Measurements from ENCODE around the gene NRCAM.

- TF ChIP-seq, protein P1, sequence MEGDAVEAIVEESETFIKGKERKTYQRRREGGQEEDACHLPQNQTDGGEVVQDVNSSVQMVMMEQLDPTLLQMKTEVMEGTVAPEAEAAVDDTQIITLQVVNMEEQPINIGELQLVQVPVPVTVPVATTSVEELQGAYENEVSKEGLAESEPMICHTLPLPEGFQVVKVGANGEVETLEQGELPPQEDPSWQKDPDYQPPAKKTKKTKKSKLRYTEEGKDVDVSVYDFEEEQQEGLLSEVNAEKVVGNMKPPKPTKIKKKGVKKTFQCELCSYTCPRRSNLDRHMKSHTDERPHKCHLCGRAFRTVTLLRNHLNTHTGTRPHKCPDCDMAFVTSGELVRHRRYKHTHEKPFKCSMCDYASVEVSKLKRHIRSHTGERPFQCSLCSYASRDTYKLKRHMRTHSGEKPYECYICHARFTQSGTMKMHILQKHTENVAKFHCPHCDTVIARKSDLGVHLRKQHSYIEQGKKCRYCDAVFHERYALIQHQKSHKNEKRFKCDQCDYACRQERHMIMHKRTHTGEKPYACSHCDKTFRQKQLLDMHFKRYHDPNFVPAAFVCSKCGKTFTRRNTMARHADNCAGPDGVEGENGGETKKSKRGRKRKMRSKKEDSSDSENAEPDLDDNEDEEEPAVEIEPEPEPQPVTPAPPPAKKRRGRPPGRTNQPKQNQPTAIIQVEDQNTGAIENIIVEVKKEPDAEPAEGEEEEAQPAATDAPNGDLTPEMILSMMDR (IDR thresholded peaks at IDR 0.05; ENCODE audit: insufficient read depth, low read length, poor library complexity, severe bottlenecking), result no peak
- TF ChIP-seq EZH2phosphoT487 (conservative IDR thresholded peaks at IDR 0.05; ENCODE audit: low read length), result no peak
These were observed 252.7 kb downstream of the NRCAM start for GRCh38 chr7:108203537-108203936.

Data from SU-DHL-6 (cell line).